HL-60 (cell line): ENCODE measurements around the gene CCDC85A.

Experiments used
- GABPA ChIP-seq: IDR thresholded peaks from 2 replicates; pipeline ENCODE4 v1.6.1; 2012; ENCODE audit warnings: low read depth
- POLR2AphosphoS5 ChIP-seq: IDR thresholded peaks from 2 replicates; pipeline ENCODE4 v1.6.1; 2012; ENCODE audit warnings: low read depth
- TF ChIP-seq, protein P1 (sequence below): IDR thresholded peaks from one replicate; pipeline ENCODE4 v1.5.1; 2011; ENCODE audit warnings: low read length, control low read depth, inconsistent platforms; ENCODE audit not compliant: insufficient read depth

DNA sequence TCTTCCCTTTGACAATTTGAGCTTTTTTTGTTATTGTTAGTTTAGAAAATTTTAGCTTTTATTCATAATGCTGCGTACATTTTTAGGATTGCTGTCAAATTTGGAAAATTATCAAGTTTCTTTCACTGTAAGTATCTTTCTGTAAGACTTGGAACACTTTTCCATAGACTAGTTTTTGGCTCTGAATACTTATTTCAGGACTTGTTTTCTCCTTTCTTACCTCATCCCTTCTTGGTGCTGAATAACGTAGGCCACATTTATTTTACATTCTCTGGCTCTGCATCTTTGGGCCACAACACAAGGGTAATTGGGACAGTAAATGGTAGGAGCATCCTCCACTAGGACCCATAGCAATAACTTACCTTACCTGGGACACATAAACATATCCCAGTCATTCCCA is 85.1 kb downstream of the CCDC85A start:
- TF ChIP-seq, protein P1, sequence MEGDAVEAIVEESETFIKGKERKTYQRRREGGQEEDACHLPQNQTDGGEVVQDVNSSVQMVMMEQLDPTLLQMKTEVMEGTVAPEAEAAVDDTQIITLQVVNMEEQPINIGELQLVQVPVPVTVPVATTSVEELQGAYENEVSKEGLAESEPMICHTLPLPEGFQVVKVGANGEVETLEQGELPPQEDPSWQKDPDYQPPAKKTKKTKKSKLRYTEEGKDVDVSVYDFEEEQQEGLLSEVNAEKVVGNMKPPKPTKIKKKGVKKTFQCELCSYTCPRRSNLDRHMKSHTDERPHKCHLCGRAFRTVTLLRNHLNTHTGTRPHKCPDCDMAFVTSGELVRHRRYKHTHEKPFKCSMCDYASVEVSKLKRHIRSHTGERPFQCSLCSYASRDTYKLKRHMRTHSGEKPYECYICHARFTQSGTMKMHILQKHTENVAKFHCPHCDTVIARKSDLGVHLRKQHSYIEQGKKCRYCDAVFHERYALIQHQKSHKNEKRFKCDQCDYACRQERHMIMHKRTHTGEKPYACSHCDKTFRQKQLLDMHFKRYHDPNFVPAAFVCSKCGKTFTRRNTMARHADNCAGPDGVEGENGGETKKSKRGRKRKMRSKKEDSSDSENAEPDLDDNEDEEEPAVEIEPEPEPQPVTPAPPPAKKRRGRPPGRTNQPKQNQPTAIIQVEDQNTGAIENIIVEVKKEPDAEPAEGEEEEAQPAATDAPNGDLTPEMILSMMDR = no peak
- TF ChIP-seq POLR2AphosphoS5 = no peak
- no peak for TF ChIP-seq GABPA
